GOT3 (cell line): ENCODE data around the gene EXOC3.

ENCODE experiments used
- DNase-seq: peaks from one replicate; lab custom pipeline; 2025; ENCODE audit warnings: mixed read lengths; lab: John Stamatoyannopoulos, UW

Gene EXOC3

GRCh38 chr5:456351-457194 lies 13.6 kb downstream of the EXOC3 start:
- no peak for DNase-seq

DNA sequence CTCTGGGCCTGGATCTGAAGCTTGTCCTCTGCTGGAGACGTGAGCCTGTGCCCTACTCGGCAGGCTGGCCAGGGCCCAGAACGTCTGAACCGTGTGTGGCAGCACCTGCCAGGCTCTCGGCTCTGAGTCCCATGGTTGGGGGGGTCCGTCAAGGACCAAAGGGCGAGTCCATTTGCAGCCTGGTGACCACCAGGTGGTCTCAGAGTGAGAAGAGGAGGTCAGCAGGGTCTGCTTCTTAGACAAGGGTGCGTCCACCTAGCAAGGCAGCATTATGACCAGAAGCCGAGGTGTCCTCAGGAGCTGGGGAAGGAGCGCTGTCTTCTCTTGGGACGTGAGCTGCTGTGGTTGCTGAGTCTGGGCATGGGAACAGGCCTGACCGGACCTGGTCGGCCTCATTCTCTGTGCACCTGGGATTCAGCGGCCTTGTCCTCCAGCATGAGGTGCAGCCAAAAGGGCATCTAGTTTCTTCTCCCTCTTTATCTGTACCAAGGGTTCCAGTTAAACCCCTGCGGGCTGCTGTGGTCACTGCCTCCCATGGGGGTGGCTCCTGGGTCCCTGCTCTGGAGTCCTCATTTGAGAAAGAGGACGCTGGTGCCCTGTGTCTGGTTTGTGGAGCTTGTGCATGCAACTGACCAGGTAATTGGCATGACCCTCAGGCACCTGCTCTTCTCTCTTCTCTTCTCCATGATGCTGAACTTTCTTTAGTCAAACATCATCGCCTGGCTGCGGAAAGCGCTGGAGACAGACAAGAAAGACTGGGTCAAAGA lies 14.4 kb downstream of the EXOC3 start:
- no peak for DNase-seq

DNA sequence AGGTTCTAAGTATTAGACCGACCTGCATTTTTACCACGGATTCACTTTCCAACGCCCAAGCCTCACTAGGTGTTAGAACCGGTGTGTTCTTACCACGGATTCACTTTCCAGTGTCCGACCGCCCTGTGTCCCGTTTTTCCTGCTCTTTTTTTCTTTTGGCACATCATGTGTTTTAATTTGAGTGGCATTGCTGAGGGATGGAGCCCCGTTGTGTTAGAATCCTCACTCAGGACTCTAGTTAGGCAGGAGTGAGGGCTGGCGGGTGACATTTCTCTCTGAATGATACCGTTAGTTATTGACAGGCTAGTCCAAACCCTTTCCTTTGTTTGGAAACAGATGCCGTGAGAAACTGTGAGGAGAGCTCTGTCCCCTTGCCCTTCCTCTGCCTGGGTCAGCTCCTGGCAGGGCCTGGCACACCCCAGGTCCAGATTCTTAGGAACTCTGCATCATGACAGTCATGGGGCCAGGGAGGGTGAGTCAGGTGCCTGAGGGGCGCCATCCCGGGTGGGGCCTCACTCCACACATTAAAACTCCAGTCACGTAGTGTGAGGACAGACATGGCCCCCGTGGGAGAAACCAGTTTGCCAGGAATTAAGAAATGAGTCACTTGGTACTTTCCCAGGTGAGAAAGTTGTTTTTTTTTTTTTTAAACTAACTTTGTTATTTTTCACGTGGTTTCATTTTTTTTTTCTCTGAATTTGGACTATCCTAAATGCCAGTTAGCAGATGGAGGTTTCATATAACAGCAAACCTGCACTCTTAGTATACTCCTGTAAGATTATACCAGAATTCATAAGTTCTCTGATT lies 15.8 kb downstream of the EXOC3 start:
- DNase-seq: no peak

- no peak for DNase-seq
Measured at GRCh38 chr5:459562-460272, 16.7 kb downstream of the EXOC3 start.

DNA sequence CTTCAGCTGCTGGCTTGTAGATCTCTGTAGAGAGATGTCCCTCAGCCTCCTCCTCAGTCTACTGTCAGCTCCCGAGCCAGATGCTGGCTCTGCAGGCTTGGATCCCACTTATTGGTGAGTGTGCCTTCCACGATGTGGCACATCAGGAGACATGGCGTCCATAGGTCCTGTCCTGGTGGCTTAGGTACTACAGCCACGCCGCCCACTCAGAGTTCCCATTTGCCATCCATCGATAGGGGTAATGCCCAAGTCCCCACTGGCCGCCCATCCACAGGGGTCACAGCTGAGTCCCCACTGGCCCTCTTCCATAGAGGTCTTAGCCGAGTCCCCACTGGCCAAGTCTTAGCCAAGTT lies 17.3 kb downstream of the EXOC3 start:
- DNase-seq: no peak

DNA sequence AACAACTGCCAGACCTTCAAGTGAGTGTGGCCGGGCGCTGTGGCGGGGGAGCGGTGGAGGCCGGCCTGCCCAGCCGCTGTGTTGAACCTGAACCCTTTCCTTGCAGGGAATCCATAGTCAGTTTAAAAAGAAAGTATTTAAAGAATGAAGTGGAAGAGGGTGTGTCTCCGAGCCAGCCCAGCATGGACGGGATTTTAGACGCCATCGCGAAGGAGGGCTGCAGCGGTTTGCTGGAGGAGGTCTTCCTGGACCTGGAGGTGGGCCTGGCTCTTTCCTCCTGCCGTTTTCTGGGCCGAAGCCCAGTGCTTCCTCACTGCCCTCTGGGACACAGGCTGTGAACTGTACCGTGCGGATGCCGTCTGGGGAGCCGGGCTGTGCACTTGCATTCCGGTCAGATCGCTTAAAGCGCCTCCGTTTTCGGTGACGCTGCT lies 19.1 kb downstream of the EXOC3 start:
- no peak for DNase-seq

DNA sequence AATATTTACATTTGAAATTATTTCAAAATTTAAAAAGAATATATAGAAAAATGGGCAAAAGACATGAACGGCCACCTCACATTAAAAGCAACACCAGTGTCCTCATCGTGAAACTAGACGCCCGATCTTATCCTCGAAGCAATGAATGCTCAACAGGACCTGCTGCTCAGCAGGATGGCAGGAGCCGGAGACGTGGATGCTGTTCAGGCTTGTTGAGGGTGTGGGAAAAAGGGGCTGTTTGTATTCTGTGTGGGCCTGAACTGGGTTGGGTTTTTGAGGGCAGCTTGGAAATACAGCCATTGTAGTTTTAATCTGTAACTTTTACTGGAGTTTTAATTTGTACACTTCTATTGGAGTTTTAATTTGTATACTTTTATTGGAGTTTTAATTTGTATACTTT lies 20.3 kb downstream of the EXOC3 start:
- DNase-seq: no peak

- no peak for DNase-seq
Measured at GRCh38 chr5:463952-464351, 21.0 kb downstream of the EXOC3 start.

DNA sequence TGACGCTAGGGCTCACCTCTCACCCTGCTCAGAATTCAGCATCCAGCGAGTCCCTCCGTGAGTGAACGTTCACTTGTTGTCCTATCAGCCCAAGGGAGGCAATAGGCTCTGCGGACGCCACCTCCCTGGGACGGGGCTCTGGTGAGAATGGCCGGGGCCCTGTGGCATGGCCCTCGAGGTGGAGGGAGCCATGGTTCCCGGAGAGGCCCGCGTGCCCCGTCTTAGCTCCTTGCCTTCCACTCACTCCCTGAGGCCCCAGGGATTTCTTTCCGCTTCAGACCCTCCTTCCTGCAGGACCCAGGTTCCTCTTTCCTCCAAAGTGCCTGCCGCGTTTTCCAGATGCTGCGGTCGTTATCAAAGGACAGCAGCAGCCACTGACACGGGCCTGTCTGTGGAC lies 21.5 kb downstream of the EXOC3 start:
- no peak for DNase-seq

- no peak for DNase-seq
Measured at GRCh38 chr5:464843-465590, 22.0 kb downstream of the EXOC3 start.

GRCh38 chr5:465591-466403 lies 22.8 kb downstream of the EXOC3 start:
- no peak for DNase-seq

- DNase-seq: no peak
Measured at GRCh38 chr5:466661-467310, 23.8 kb downstream of the EXOC3 start.

GRCh38 chr5:468401-468800 lies 25.4 kb downstream of the EXOC3 start:
- no peak for DNase-seq

GRCh38 chr5:469752-470483 lies 26.9 kb downstream of the EXOC3 start:
- no peak for DNase-seq

- DNase-seq: no peak
Measured at GRCh38 chr5:470961-471749, 28.2 kb downstream of the EXOC3 start.

DNA sequence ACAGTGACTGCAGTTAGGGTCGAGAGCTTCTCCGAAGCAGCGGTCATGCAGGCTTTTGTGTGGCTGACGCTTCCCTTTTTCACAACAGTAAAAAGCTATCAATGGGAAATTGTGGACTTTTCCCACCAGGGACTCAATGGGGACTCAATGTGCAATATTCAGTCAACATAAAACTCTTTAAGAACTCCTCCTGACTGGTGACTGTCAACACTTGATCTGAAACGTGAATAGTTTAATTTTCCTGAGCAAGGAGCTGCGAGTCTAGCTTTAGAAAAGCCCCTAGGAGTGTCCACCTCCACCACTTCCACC lies 28.7 kb downstream of the EXOC3 start:
- DNase-seq: no peak

DNA sequence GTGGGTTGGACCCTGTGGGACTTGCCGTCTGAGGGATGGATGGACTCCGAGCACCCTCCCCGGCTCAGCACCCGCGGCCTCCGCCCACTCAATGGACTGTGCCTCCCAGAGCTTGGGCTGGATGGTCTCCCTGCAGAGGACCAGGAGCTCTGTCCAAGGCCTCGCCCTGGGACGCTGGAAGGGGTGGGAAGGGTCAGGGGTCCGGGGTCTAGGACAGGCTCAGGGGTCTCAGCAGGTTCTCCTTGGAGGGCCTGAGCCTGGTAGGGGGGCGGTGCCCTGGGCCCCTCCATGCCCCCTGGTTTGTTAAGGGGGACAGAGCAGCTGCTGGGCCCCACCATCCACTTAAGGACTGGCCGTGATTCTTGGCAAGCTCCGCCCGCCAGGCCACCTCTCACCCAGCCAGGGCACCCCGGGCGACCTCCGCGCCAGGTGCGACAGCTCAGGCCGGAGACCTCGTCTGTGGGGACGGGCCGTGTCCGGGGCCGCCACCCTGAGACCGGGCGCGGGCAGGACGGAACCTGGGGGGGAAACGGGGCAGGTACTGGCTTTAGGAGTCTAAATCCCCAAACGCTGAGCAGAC lies 29.2 kb downstream of the EXOC3 start:
- no peak for DNase-seq
